22Rv1 (cell line): ENCODE results near the gene RNGTT.
"Not testable (repeated sequence)": the region's sequence is repeated elsewhere in the genome, so short reads cannot be mapped to it uniquely, and the experiment has no call there.

Experiments used
- H3K27ac ChIP-seq: fragments of 450-650 bp; 2 replicates; pipeline ENCODE4 v1.5.1; 2017
- CTCF ChIP-seq: fragments of 450-650 bp; IDR thresholded peaks from 2 replicates; pipeline ENCODE4 v1.5.1; 2017; ENCODE audit warnings: mild to moderate bottlenecking
- ZFX ChIP-seq: fragments of 450-650 bp; IDR thresholded peaks from 2 replicates; pipeline ENCODE4 v1.6.1; 2017; ENCODE audit warnings: antibody characterized with exemption, borderline replicate concordance

The RNGTT gene

GRCh38 chr6:88984606-88985005 lies 21.2 kb upstream of the RNGTT start:
- no peak for TF ChIP-seq ZFX
- no peak for TF ChIP-seq CTCF
- H3K27ac ChIP-seq = no peak overlapping the region

- no peak overlapping the region for H3K27ac ChIP-seq
- TF ChIP-seq CTCF (no peak), ZFX (no peak)
These were observed 20.7 kb upstream of the RNGTT start for GRCh38 chr6:88984152-88984551.

- peak; percentile 49 for TF ChIP-seq CTCF
- TF ChIP-seq ZFX = no peak
- H3K27ac ChIP-seq = no peak overlapping the region
These were observed 20.1 kb upstream of the RNGTT start for GRCh38 chr6:88983532-88983931.

- H3K27ac ChIP-seq = not testable (repeated sequence)
These were observed 19.7 kb upstream of the RNGTT start for GRCh38 chr6:88983129-88983528.

- no peak for TF ChIP-seq ZFX
- TF ChIP-seq CTCF = peak; percentile 73
- no peak overlapping the region for H3K27ac ChIP-seq
These were observed 19.3 kb upstream of the RNGTT start for GRCh38 chr6:88982720-88983119.

GRCh38 chr6:88975369-88975768 lies 12.0 kb upstream of the RNGTT start:
- TF ChIP-seq CTCF (0 out of 2 replicates have a peak, but pooled peaks have one; percentile 7), ZFX (no peak)
- H3K27ac ChIP-seq = no peak overlapping the region

- TF ChIP-seq CTCF (no peak), ZFX (no peak)
- no peak overlapping the region for H3K27ac ChIP-seq
These were observed 9.3 kb upstream of the RNGTT start for GRCh38 chr6:88972504-88973423.
